Neuronal stem cell (in vitro differentiated cells): ENCODE data around the gene APLF.

Experiments used
- DNase-seq: peaks from one replicate; pipeline ENCODE4 v3.0.0-alpha.2; 2013; ENCODE audit warnings: low spot score
- H2AFZ ChIP-seq: one replicate; pipeline ENCODE4 v1.6.1; 2013; ENCODE audit warnings: mild to moderate bottlenecking, low read length, inconsistent platforms
- H2AK5ac ChIP-seq: 2 replicates; pipeline ENCODE4 v1.6.1; 2013; ENCODE audit warnings: low read depth, mild to moderate bottlenecking, inconsistent platforms, low read length, moderate library complexity, mixed read lengths
- H2BK120ac ChIP-seq: 2 replicates; pipeline ENCODE4 v1.6.1; 2013; ENCODE audit warnings: low read depth, mild to moderate bottlenecking, inconsistent platforms, low read length, moderate library complexity, mixed read lengths
- H2BK12ac ChIP-seq: one replicate; pipeline ENCODE4 v1.6.1; 2013; ENCODE audit warnings: low read length, inconsistent platforms
- H2BK15ac ChIP-seq: 2 replicates; pipeline ENCODE4 v1.6.1; 2013; ENCODE audit warnings: mild to moderate bottlenecking, low read length, inconsistent platforms, mixed read lengths
- H2BK5ac ChIP-seq: one replicate; pipeline ENCODE4 v1.6.1; 2013; ENCODE audit warnings: inconsistent platforms, mild to moderate bottlenecking, low read length, moderate library complexity
- H3K14ac ChIP-seq: one replicate; pipeline ENCODE4 v1.6.1; 2013; ENCODE audit warnings: low read length, inconsistent platforms
- H3K18ac ChIP-seq: 2 replicates; pipeline ENCODE4 v1.6.1; 2013; ENCODE audit warnings: low read length, inconsistent platforms
- H3K23ac ChIP-seq: 2 replicates; pipeline ENCODE4 v1.6.1; 2013; ENCODE audit warnings: low read depth, mild to moderate bottlenecking, mixed read lengths, low read length, inconsistent platforms; ENCODE audit not compliant: poor library complexity
- H3K27ac ChIP-seq: replicated peaks from 3 replicates; pipeline ENCODE4 v1.5.1; 2013; ENCODE audit warnings: low read length, inconsistent platforms
- H3K27me3 ChIP-seq, 3 experiments: 2 replicates each; pipeline ENCODE4 v1.6.1; 2013; ENCODE audit warnings: low read length in 3 of 3, mild to moderate bottlenecking in 2 of 3, inconsistent platforms in 1 of 3, low read depth in 1 of 3, mixed read lengths in 1 of 3, moderate library complexity in 1 of 3; ENCODE audit not compliant: control insufficient read depth in 3 of 3, insufficient read depth in 3 of 3
- H3K36me3 ChIP-seq, 2 donors: replicated peaks in 1 of 2; 2 replicates each; pipeline ENCODE4 v1.6.1; 2013; ENCODE audit warnings: low read length in 2 of 2; ENCODE audit not compliant: control insufficient read depth in 2 of 2, insufficient read depth in 2 of 2
- H3K4ac ChIP-seq: 2 replicates; pipeline ENCODE4 v1.6.1; 2013; ENCODE audit warnings: inconsistent platforms, mild to moderate bottlenecking, low read length, moderate library complexity
- H3K4me1 ChIP-seq, 2 donors: 1 replicate in 1 of 2; 2 replicates in 1 of 2; pipeline ENCODE4 v1.6.1; 2013; ENCODE audit warnings: low read length in 2 of 2, low read depth in 1 of 2; ENCODE audit not compliant: control insufficient read depth in 2 of 2, insufficient read depth in 1 of 2
- H3K4me2 ChIP-seq: one replicate; pipeline ENCODE4 v1.6.1; 2013; ENCODE audit warnings: mild to moderate bottlenecking, low read length, inconsistent platforms; ENCODE audit not compliant: insufficient read depth, poor library complexity, severe bottlenecking
- H3K4me3 ChIP-seq, 2 donors: 2 replicates each; pipeline ENCODE4 v1.5.1; 2013; ENCODE audit warnings: low read length in 2 of 2, mild to moderate bottlenecking in 2 of 2, inconsistent platforms in 1 of 2, moderate library complexity in 1 of 2
- H3K79me1 ChIP-seq: one replicate; pipeline ENCODE4 v1.6.1; 2013; ENCODE audit warnings: low read depth, mild to moderate bottlenecking, inconsistent platforms, low read length, moderate library complexity
- H3K9ac ChIP-seq: one replicate; pipeline ENCODE4 v1.6.1; 2013; ENCODE audit warnings: mild to moderate bottlenecking, low read depth, low read length, inconsistent platforms; ENCODE audit not compliant: poor library complexity
- H3K9me3 ChIP-seq, 2 donors: replicated peaks in 1 of 2; 2 replicates each; pipeline versions ENCODE3 to v1.6.1; 2013; ENCODE audit warnings: low read length in 2 of 2, mild to moderate bottlenecking in 2 of 2, inconsistent platforms in 1 of 2, low read depth in 1 of 2, mixed read lengths in 1 of 2, moderate library complexity in 1 of 2; ENCODE audit not compliant: control insufficient read depth in 2 of 2, insufficient read depth in 1 of 2
- H4K8ac ChIP-seq: one replicate; pipeline ENCODE4 v1.6.1; 2013; ENCODE audit warnings: low read depth, mild to moderate bottlenecking, inconsistent platforms, low read length, moderate library complexity
- H4K91ac ChIP-seq: one replicate; pipeline ENCODE4 v1.6.1; 2013; ENCODE audit warnings: low read length, low read depth, mild to moderate bottlenecking, inconsistent platforms; ENCODE audit not compliant: poor library complexity
- WGBS, 2 donors: extraction: QIAGEN DNeasy Blood & Tissue Kit; methylation state at CpG; one replicate each; pipeline ENCODE4 v1.1.7; 2013; ENCODE audit warnings: missing lambda C conversion rate in 2 of 2, mixed read lengths in 1 of 2; ENCODE audit not compliant: insufficient read length in 2 of 2, insufficient replicate concordance in 1 of 2; ENCODE audit errors: extremely low coverage in 2 of 2; 5-methylcytosine and 5-hydroxymethylcytosine counted together

The APLF gene

DNA sequence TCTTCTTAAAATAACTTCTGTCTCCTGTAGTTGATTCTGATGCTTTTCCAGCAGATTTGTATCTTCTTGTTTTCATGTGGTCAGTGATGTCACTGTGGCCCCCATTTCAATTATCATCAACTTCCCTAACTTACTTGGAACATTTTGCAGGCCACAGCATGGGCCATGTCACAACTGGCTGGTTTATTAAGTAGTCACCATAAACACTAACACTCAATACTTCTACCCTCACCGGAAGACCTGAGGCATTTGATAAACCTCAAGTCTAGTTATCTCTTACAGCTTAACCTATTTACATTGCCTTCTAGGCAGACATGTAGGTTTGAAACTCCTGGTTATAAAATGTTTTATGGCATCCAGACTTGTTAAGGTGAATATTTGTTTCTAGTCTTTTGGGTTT is 138.6 kb downstream of the APLF start:
- Histone ChIP-seq H2BK5ac (no peak overlapping the region), H2AK5ac (no peak overlapping the region), H3K79me1 (no peaks in the 10 kb centered on the region), H3K4me3 (no peak overlapping the region), H3K27ac (no peak overlapping the region), H3K4ac (no peak overlapping the region), H2BK12ac (no peak overlapping the region), H2BK15ac (no peak overlapping the region), H3K27me3 (no peaks in the 10 kb centered on the region), H4K8ac (no peak overlapping the region), H3K4me2 (no peak overlapping the region), H2AFZ (no peak overlapping the region), H3K9me3 (peaks cover 0 to 2% of the 10 kb centered on the region in 2 donors), H4K91ac (no peak overlapping the region), H3K14ac (no peak overlapping the region), H3K9ac (no peak overlapping the region), H3K23ac (no peak overlapping the region), H3K36me3 (no peaks in the 10 kb centered on the region), H3K4me1 (no peaks in the 10 kb centered on the region), H2BK120ac (no peak overlapping the region), H3K18ac (no peak overlapping the region)
- no CpG with 5 or more reads among the region's 1 CpG for WGBS, 2 donors
- no peak for DNase-seq

DNA sequence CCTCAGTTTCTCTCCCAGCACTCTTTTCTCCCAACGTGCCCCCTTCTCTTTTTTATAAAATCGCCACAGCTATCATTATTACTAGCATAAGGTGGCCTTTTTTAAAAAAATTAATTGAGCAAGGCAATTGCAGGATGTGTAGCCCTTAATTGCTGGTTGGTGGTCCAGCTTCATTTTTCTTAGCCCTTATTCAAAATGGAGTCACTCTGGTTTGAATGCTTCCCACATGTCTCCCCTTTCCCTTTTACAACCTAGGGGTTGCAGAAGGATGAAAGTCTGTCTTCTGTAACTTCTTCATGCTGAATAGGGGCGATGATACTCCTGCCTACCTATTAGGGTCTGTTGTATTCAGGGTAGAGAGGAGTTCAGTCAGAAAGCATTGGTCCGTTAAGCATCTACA is 139.4 kb downstream of the APLF start:
- Histone ChIP-seq H4K8ac (no peak overlapping the region), H3K14ac (no peak overlapping the region), H3K18ac (no peak overlapping the region), H3K27me3 (no peaks in the 10 kb centered on the region), H2BK15ac (no peak overlapping the region), H2BK12ac (no peak overlapping the region), H3K4me1 (no peaks in the 10 kb centered on the region), H2BK120ac (no peak overlapping the region), H2AFZ (no peak overlapping the region), H3K4ac (no peak overlapping the region), H2AK5ac (no peak overlapping the region), H3K79me1 (no peaks in the 10 kb centered on the region), H3K36me3 (no peaks in the 10 kb centered on the region), H4K91ac (no peak overlapping the region), H3K4me2 (no peak overlapping the region), H3K9ac (no peak overlapping the region), H3K9me3 (peaks cover 0 to 4% of the 10 kb centered on the region in 2 donors), H2BK5ac (no peak overlapping the region), H3K27ac (no peak overlapping the region), H3K23ac (no peak overlapping the region), H3K4me3 (no peak overlapping the region)
- DNase-seq, result no peak
- no CpG with 5 or more reads among the region's 4 CpGs for WGBS, 2 donors

GRCh38 chr2:68607837-68608236 is 140.5 kb downstream of the APLF start:
- no peak overlapping the region for H2BK120ac ChIP-seq
- no peak overlapping the region for H3K27ac ChIP-seq
- H2BK5ac ChIP-seq, result no peak overlapping the region

DNA sequence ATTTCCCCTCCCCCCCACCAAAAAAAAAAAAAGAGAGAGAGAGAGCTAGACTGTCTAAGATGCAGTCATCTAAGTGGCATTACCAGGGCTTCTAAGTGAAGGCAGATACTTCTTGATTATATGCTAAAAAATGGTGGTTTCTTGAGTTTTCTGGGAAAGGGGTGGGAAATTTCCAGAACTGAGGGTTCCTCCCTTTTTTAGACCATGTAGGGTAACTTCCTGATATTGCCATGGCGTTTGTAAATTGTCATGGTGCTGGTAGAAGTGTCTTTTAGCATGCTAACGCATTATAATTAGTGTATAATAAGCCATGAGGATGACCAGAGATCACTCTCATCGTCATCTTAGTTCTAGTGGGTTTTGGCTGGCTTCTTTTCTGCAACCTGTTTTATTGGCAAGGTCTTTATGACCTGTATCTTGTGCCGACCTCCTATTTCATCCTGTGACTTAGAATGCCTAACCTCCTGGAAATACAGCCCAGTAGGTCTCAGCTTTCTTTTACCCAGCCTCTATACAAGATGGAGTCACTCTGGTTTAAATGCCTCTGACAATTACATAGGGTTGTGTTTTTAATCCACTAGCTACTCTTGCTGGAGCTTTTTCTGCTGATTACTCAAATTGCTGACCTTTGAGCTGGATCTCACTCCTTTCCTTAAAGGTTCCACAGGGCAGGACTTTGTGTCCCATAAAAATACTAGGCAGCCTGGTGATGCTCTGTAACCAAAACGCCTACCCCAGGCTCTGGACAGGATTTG is 145.6 kb downstream of the APLF start:
- no peak overlapping the region for H2BK12ac ChIP-seq
- no peak overlapping the region for H2AFZ ChIP-seq
- H3K18ac ChIP-seq, result no peak overlapping the region
- no peaks in the 10 kb centered on the region for H3K27me3 ChIP-seq
- no peak overlapping the region for H2BK120ac ChIP-seq
- no peak overlapping the region for H3K14ac ChIP-seq
- no peak overlapping the region for H4K8ac ChIP-seq
- H3K4me3 ChIP-seq, result no peak overlapping the region
- H3K23ac ChIP-seq, result no peak overlapping the region
- H3K4me1 ChIP-seq, result no peaks in the 10 kb centered on the region
- no peak overlapping the region for H2AK5ac ChIP-seq
- no peak overlapping the region for H3K9ac ChIP-seq
- no CpG with 5 or more reads among the region's 5 CpGs for WGBS, 2 donors
- no peak overlapping the region for H2BK5ac ChIP-seq
- H2BK15ac ChIP-seq, result no peak overlapping the region
- H3K27ac ChIP-seq, result no peak overlapping the region
- peaks cover 0 to 4% of the 10 kb centered on the region in 2 donors for H3K9me3 ChIP-seq
- no peak for DNase-seq
- no peak overlapping the region for H3K4me2 ChIP-seq
- no peak overlapping the region for H4K91ac ChIP-seq
- H3K4ac ChIP-seq, result no peak overlapping the region
- H3K36me3 ChIP-seq, result no peaks in the 10 kb centered on the region
- no peaks in the 10 kb centered on the region for H3K79me1 ChIP-seq

More at GRCh38 chr2:68607837-68608236, 140.5 kb downstream of the APLF start:
- H2AFZ ChIP-seq, result no peak overlapping the region
- no peak overlapping the region for H4K91ac ChIP-seq
- H3K27me3 ChIP-seq, result no peaks in the 10 kb centered on the region
- no peak overlapping the region for H3K18ac ChIP-seq
- no peak overlapping the region for H4K8ac ChIP-seq
- H3K9me3 ChIP-seq, result peaks cover 0 to 4% of the 10 kb centered on the region in 2 donors
- no peak for DNase-seq
- H2BK12ac ChIP-seq, result no peak overlapping the region
- H3K4me2 ChIP-seq, result no peak overlapping the region
- no peaks in the 10 kb centered on the region for H3K4me1 ChIP-seq
- H3K4ac ChIP-seq, result no peak overlapping the region
- no peak overlapping the region for H2BK15ac ChIP-seq
- H3K4me3 ChIP-seq, result no peak overlapping the region
- no peak overlapping the region for H2AK5ac ChIP-seq
- no peaks in the 10 kb centered on the region for H3K36me3 ChIP-seq
- no peaks in the 10 kb centered on the region for H3K79me1 ChIP-seq
- H3K14ac ChIP-seq, result no peak overlapping the region
- no peak overlapping the region for H3K9ac ChIP-seq
- no peak overlapping the region for H3K23ac ChIP-seq
